ENCODE results near the gene SMOC2.

SMOC2 gene

DNA sequence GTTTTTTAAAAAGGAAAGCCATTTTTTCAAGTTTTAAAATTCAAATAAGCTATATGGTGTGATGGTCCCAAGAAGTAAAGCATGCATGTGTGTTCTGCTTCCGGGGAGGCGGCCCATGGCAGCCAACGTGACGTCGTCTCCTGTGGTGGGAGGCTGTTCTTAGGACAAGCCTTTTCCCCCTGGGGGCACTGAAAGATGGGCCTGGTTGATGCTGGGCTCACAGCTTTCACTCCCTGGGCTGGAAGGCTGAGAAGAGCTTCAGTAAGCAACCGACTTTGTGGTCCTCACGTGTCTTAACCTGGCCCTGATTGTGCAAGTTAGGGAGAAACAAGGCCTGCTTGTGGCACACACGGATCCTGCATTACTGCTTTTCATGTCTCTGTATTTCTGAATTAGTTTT lies 84.1 kb downstream of the SMOC2 start:
- TF ChIP-seq, protein P1, sequence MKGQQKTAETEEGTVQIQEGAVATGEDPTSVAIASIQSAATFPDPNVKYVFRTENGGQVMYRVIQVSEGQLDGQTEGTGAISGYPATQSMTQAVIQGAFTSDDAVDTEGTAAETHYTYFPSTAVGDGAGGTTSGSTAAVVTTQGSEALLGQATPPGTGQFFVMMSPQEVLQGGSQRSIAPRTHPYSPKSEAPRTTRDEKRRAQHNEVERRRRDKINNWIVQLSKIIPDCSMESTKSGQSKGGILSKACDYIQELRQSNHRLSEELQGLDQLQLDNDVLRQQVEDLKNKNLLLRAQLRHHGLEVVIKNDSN (IDR thresholded peaks at IDR 0.05) = no peak
- TF ChIP-seq TCF12 (IDR thresholded peaks at IDR 0.05; ENCODE audit: low read depth) (no peak), FOXM1 (IDR thresholded peaks at IDR 0.05; ENCODE audit: borderline replicate concordance, low read depth) (no peak), ZBTB7A (IDR thresholded peaks at IDR 0.05; ENCODE audit: low read depth) (no peak), REST (IDR thresholded peaks at IDR 0.05; ENCODE audit: low read depth) (no peak), RAD21 (IDR thresholded peaks at IDR 0.05; ENCODE audit: low read depth) (no peak), NFIC (IDR thresholded peaks at IDR 0.05) (no peak), EGR1 (IDR thresholded peaks at IDR 0.05) (no peak), YY1 (IDR thresholded peaks at IDR 0.05; ENCODE audit: low read depth) (no peak), TAF1 (IDR thresholded peaks at IDR 0.05; ENCODE audit: low read depth) (no peak), TEAD4 (IDR thresholded peaks at IDR 0.05) (no peak)
- TF ChIP-seq, protein P2, sequence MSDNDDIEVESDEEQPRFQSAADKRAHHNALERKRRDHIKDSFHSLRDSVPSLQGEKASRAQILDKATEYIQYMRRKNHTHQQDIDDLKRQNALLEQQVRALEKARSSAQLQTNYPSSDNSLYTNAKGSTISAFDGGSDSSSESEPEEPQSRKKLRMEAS (IDR thresholded peaks at IDR 0.05) = no peak

GRCh38 chr6:168525926-168526630 lies 85.1 kb downstream of the SMOC2 start:
- no peak for TF ChIP-seq RAD21 (IDR thresholded peaks at IDR 0.05; ENCODE audit: low read depth)
- no peak for TF ChIP-seq TCF12 (IDR thresholded peaks at IDR 0.05; ENCODE audit: low read depth)
- no peak for TF ChIP-seq ZBTB7A (IDR thresholded peaks at IDR 0.05; ENCODE audit: low read depth)
- TF ChIP-seq EP300 (IDR thresholded peaks at IDR 0.05; ENCODE audit: borderline replicate concordance) = no peak
- TF ChIP-seq EGR1 (IDR thresholded peaks at IDR 0.05) = no peak
- no peak for TF ChIP-seq NFIC (IDR thresholded peaks at IDR 0.05)
- TF ChIP-seq CEBPB (IDR thresholded peaks at IDR 0.05) = no peak
- TF ChIP-seq, protein P2 (IDR thresholded peaks at IDR 0.05) = no peak
- TF ChIP-seq CREB1 (IDR thresholded peaks at IDR 0.05; ENCODE audit: low read depth) = no peak
- no peak for TF ChIP-seq TEAD4 (IDR thresholded peaks at IDR 0.05)
- no peak for TF ChIP-seq TAF1 (IDR thresholded peaks at IDR 0.05; ENCODE audit: low read depth)
- no peak for TF ChIP-seq FOXM1 (IDR thresholded peaks at IDR 0.05; ENCODE audit: borderline replicate concordance, low read depth)
- TF ChIP-seq, protein P1 (IDR thresholded peaks at IDR 0.05) = no peak

GRCh38 chr6:168526841-168527281 lies 85.9 kb downstream of the SMOC2 start:
- TF ChIP-seq, protein P2 (IDR thresholded peaks at IDR 0.05) = no peak

DNA sequence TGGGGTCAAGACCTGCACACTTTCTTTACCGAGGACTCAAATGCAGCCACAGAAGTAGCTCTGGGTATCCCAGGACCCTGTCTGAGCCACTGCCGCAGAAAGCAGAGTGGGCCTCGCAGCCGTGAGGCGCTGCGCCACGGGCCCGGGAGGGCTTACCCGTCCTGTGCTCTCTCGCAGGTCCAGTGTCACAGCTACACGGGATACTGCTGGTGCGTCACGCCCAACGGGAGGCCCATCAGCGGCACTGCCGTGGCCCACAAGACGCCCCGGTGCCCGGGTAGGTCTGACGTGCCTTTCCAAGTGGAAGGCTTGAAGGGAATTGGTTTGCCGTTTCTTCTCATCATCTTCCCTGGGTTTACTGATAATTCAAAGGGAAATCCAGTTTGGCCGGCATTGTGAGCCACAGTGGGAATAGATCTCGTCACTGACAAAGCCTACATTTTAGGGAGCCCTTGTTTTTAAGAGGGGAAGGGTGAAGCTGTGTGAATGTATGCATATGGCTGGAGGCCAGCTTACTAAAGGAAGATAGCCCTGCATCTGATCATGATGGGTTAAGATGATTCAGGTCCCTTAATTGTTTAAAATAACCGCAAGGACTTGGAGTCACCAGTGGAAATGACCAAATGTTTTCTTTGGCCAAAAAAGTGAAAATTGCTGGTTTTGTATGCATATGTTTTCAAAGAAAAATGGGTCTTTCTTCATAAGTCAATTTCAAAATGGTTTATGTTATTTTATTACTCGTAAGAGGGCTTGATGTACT lies 86.6 kb downstream of the SMOC2 start:
- TF ChIP-seq EGR1 (IDR thresholded peaks at IDR 0.05) = no peak
- no peak for TF ChIP-seq TCF12 (IDR thresholded peaks at IDR 0.05; ENCODE audit: low read depth)
- TF ChIP-seq CEBPB (IDR thresholded peaks at IDR 0.05) = no peak
- no peak for TF ChIP-seq TAF1 (IDR thresholded peaks at IDR 0.05; ENCODE audit: low read depth)
- no peak for TF ChIP-seq EP300 (IDR thresholded peaks at IDR 0.05; ENCODE audit: borderline replicate concordance)
- TF ChIP-seq YY1 (IDR thresholded peaks at IDR 0.05; ENCODE audit: low read depth) = no peak
- no peak for TF ChIP-seq TEAD4 (IDR thresholded peaks at IDR 0.05)
- no peak for TF ChIP-seq FOXM1 (IDR thresholded peaks at IDR 0.05; ENCODE audit: borderline replicate concordance, low read depth)
- TF ChIP-seq ZBTB7A (IDR thresholded peaks at IDR 0.05; ENCODE audit: low read depth) = no peak
- no peak for TF ChIP-seq RAD21 (IDR thresholded peaks at IDR 0.05; ENCODE audit: low read depth)
- no peak for TF ChIP-seq REST (IDR thresholded peaks at IDR 0.05; ENCODE audit: low read depth)
- TF ChIP-seq, protein P2 (IDR thresholded peaks at IDR 0.05) = no peak
- TF ChIP-seq, protein P1 (IDR thresholded peaks at IDR 0.05) = no peak
- no peak for TF ChIP-seq NFIC (IDR thresholded peaks at IDR 0.05)
- TF ChIP-seq CREB1 (IDR thresholded peaks at IDR 0.05; ENCODE audit: low read depth) = no peak
